ENCODE data around the gene CFAP74. TPM values are rescaled to one million over a fixed set of nuclear protein-coding genes. Genes with fewer than 3 reads are reported as not detected.
A peak's percentile ranks its signal among the peaks of the same experiment; 100 is the strongest.

CFAP74 gene
- total and polyA plus RNA-seq, 2 of the 13 experiments (the other 11 are each of a cell fraction or from before 2014, with no cell fraction given), result 0.27 to 0.62 TPM

GRCh38 chr1:1914101-1914970 lies 89.2 kb downstream of the CFAP74 start (continued):
- TF ChIP-seq PREB (CRISPR knock-in tag; IDR thresholded peaks at IDR 0.05), result no peak
- no peak for TF ChIP-seq NR0B2 (CRISPR knock-in tag; IDR thresholded peaks at IDR 0.05)
- no peak for TF ChIP-seq DR1 (CRISPR knock-in tag; IDR thresholded peaks at IDR 0.05)
- no peak for TF ChIP-seq MXI1 (IDR thresholded peaks at IDR 0.05; ENCODE audit: borderline replicate concordance, low read depth, low read length)
- TF ChIP-seq ZNF747 (CRISPR knock-in tag; IDR thresholded peaks at IDR 0.05; ENCODE audit: borderline replicate concordance), result no peak
- no peak for TF ChIP-seq ZKSCAN8 (CRISPR knock-in tag; IDR thresholded peaks at IDR 0.05; ENCODE audit: borderline replicate concordance)
- TF ChIP-seq ZSCAN12 (CRISPR knock-in tag; IDR thresholded peaks at IDR 0.05), result no peak
- no peak for TF ChIP-seq ZNF274 (CRISPR knock-in tag; IDR thresholded peaks at IDR 0.05)
- peak; percentile 59 for TF ChIP-seq ZNF687 (CRISPR knock-in tag; IDR thresholded peaks at IDR 0.05)
- no peak for TF ChIP-seq ZSCAN25 (CRISPR knock-in tag; IDR thresholded peaks at IDR 0.05)
- no peak for TF ChIP-seq ZFP36L2 (CRISPR knock-in tag; IDR thresholded peaks at IDR 0.05)
- TF ChIP-seq PAWR (CRISPR knock-in tag; IDR thresholded peaks at IDR 0.05; ENCODE audit: borderline replicate concordance), result no peak
- TF ChIP-seq BATF2 (CRISPR knock-in tag; IDR thresholded peaks at IDR 0.05), result no peak
- TF ChIP-seq ZNF619 (CRISPR knock-in tag; IDR thresholded peaks at IDR 0.05), result no peak
- TF ChIP-seq ZNF703 (CRISPR knock-in tag; IDR thresholded peaks at IDR 0.05; ENCODE audit: borderline replicate concordance), result no peak
- no peak for TF ChIP-seq ZNF44 (CRISPR knock-in tag; IDR thresholded peaks at IDR 0.05)
- TF ChIP-seq KLF15 (CRISPR knock-in tag; IDR thresholded peaks at IDR 0.05; ENCODE audit: borderline replicate concordance), result no peak
- no peak for TF ChIP-seq RARA (CRISPR knock-in tag; IDR thresholded peaks at IDR 0.05)
- no peak for TF ChIP-seq HMGA1 (CRISPR knock-in tag; conservative IDR thresholded peaks at IDR 0.05)
- no peak for TF ChIP-seq FOXA1 (IDR thresholded peaks at IDR 0.05)
- TF ChIP-seq FOXA1 (CRISPR knock-in tag; IDR thresholded peaks at IDR 0.05), result no peak
- no peak for TF ChIP-seq KDM5A (IDR thresholded peaks at IDR 0.05; ENCODE audit: borderline replicate concordance, low read length)
- no peak for TF ChIP-seq NFATC3 (CRISPR knock-in tag; IDR thresholded peaks at IDR 0.05)
- no peak for TF ChIP-seq ERF (CRISPR knock-in tag; IDR thresholded peaks at IDR 0.05)
- TF ChIP-seq MED8 (CRISPR knock-in tag; IDR thresholded peaks at IDR 0.05; ENCODE audit: insufficient replicate concordance), result no peak
- TF ChIP-seq ZNF549 (CRISPR knock-in tag; IDR thresholded peaks at IDR 0.05), result no peak

Data from HepG2 (cell line).